Epidermal melanocyte (primary cell): Measurements from ENCODE around the gene STN1.

Experiments used
- DNase-seq: peaks from one replicate; pipeline ENCODE4 v3.0.0; 2011; ENCODE audit warnings: low spot score; ENCODE audit not compliant: insufficient read length

Gene STN1

DNA sequence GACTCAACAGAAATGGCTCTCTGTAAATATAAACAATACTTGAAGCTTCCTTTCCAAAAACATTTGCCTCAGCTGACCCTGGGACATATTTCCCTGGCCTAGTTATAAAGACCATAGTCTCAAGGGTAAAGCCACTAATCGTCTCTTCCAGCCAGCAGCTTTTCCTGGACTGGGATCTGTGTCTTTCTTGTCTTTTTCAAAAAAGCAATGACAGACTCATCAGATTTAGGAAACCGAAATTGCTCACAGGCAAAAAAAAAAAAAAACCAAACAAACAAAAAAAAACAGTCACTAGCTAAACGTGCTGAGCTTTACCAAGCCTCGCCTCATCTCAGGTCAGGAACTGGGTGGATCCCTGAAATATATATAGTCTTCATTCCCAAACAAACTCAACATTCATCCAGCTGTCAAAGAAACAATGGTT lies 23.5 kb downstream of the STN1 start:
- no peak for DNase-seq

DNA sequence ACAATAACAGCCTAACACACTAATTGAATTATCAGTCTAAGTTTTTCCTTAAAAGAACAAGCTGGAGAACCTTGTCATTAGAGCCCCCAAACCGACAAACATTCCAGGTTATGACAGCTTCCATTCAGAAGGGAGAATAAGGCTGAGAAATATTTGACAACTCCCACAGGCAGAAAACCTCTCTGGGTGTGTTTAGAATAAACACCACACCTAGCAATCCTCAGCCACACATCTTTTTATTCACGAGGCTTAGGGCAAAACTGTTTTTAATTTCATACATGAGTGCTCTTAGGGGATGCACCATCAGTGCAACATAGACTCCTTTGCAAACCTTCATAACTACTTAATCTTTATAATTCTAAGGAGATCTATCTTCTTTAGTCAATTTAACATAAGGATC lies 24.2 kb downstream of the STN1 start:
- DNase-seq = no peak

DNA sequence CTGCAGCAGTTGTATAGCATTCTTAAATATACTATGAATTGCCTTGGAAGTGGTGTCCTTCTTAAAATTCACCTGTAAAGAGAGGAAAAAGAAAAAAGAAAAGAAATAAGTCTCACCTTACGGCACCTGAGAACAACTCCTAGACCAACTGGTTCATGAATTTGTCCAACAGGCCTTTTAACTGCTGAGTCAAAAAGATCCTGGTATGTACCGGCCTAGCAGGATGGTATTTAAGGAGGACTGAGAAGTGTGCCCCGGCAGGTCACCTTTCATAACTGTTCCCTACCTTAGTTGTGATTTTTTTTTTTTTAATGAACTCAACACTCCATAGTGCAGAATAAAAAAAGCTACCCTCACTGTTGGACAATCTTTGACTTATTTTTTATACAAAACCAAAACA lies 25.8 kb downstream of the STN1 start:
- DNase-seq = no peak

DNA sequence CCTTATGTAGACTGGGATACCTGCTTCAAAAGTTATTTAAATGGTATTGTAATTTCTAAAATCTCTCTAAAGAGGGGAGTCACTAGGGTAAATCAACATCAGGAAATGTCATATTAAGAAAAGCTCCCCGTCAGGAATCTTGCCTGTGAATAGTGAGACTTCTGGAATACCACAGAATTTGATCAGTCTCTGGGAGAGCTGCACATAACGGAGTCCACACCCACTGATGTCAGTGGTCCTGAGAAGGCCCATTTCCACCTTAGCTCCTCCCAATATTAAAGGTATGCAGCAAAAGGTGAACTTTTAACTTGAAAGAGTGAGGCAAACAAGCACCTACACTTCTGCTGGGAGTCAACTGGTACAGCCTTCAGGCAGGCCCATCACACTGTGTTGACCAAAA lies 27.3 kb downstream of the STN1 start:
- DNase-seq = no peak

DNA sequence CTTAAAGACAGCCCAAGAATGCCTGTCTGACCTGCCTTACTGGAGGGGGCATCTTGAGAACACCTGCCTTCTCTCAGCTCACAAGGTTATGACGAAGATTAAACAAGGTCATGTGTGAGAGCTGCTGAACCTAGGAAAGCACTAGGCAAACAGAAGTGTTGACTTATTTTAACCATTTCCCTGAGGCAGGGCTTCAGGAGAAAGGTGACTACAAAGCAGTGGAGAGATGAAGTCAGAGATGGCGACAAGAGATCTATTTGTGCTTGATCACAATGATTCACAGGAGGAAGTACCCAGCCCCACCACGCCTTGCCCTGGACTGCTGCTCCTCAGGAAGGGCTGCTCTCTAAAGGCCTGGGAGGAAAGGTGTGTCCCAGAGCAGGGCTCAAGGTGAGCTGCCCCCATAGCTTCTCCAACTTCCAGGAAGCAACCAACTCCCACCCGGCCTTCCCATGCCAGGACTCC lies 27.8 kb downstream of the STN1 start:
- DNase-seq = no peak

DNA sequence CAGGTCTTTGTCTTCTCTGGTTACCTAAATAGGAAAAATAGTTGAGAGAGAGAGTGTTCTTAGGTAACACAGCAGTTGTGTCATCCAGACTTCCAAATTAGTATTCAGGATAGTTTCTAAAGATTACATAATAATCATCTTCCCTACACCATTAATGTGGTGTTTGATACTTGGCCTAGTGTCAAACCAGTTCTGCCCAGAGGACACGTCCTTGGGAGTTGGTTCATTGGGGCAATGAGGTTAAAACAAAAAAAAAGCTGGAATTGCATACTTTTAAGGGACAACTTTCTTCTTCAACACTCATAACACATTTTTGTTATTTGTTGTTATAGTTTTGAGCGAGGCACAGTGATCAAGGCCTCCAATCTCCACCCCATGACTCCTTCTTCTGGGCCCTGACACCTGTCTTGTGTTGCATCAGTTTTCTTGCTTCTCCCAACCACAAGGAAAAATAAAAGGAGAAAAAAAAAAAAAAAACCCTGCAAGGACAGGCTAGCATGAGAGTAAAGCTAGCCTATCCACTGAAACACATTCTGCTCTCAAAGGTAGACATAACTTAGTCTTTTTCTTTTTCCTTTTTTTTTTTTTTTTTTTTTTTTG lies 28.8 kb downstream of the STN1 start:
- DNase-seq = no peak

DNA sequence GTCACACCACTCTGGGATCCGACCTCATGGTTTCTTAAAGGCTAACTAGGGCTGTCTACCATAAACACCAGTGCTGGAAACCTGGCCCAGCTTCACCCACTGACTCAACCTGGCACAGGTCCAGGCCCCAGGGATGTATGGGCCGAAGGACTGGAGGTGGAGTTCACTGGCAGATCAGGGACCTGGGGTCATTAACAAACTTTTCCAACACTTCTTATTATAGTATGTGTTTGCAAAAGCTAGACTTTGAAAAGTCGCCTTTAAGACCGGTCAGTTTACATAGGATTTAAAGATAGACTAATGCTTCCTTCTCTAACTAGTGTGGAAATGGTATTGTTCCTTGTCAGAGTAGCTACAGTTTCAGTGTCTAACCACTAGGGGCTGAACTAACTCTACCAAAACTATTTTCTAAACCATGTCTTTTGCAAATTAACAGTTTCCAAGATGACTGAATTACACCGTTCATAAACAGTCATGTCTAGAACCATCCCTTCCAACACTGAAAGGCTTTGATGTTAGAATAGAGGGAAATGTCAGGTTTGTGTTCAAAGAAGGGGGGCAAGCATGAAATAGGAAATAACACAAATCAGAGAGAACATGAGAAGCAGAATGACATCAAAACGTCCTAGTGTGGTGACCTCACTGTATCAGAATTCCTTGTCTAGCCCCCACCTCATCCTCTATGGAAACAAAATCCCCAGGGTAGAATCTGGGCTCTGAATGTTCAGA lies 29.7 kb downstream of the STN1 start:
- DNase-seq = peak; percentile 79

DNA sequence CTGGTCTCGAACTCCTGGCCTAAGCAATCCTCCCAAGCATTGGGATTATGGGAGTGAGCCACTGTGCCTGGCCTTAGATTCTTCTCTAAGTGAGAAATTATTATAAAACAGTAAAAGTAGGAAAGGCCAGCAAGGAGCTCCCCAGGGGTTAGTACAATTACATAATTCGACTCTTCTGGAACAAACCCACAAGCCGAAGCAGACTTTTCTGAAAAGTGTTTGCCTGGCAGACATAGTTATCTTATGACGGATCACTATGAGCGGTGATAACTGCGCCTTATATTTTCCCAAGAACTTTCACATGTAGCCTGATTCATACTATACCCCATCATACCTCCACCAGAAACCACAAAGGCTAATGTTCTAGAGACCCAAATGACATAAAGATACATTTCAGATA lies 32.4 kb downstream of the STN1 start:
- DNase-seq = no peak

DNA sequence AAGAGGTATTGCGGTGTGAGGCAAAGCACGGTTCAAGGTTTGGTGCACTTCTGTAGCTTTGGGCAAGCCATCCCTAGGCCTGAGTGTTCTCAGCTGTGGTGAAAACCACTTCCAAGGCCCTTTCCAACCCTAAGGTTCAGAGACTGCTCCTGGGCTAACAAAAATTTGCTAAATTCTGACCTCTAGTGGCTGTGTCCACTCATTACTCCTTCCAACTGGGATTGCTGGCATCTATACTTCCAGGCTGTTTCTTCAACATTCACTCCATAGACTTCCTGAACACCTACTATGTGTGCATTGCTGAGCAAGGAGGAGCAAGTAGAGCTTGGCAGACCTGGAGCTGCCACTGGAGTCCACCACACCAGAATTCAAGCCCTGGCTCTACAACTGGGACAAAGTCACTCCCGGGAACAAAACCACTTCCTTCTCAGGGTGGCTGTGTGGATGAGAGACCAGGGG lies 33.3 kb downstream of the STN1 start:
- peak; percentile 85 for DNase-seq

DNA sequence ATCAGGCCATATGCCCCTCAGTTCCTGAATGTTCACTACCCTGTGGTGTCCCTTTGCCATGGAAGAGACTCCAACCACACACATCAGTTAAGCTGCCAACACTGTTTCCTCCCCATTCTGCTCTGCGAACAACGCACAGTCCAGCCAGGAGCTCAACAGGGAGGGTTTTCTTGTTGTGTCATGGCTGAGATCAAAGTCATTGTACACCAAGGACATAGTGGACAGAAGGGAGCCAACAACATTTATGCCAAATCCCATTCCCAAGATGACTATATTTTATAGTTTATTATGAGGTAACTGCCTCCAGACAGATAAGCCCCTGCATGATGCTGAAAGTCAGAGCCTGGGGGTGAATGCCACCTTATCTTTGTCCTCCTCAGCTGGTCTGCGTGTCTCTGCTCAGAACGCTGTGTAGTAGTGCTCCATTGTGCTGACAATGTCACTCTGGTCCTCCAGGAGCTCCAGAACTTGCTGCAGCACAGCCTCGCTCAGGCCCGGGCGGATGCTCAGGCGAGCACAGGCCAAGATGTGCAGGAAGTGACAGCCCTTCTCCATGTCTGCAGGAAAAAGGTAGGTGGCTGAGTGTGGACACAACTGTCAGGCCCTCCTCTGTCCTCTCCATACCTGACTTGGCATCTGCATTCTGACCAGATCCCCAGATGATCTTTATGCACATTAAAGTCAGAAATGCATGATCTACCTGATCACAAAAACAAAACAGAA lies 35.5 kb downstream of the STN1 start:
- DNase-seq = no peak

DNA sequence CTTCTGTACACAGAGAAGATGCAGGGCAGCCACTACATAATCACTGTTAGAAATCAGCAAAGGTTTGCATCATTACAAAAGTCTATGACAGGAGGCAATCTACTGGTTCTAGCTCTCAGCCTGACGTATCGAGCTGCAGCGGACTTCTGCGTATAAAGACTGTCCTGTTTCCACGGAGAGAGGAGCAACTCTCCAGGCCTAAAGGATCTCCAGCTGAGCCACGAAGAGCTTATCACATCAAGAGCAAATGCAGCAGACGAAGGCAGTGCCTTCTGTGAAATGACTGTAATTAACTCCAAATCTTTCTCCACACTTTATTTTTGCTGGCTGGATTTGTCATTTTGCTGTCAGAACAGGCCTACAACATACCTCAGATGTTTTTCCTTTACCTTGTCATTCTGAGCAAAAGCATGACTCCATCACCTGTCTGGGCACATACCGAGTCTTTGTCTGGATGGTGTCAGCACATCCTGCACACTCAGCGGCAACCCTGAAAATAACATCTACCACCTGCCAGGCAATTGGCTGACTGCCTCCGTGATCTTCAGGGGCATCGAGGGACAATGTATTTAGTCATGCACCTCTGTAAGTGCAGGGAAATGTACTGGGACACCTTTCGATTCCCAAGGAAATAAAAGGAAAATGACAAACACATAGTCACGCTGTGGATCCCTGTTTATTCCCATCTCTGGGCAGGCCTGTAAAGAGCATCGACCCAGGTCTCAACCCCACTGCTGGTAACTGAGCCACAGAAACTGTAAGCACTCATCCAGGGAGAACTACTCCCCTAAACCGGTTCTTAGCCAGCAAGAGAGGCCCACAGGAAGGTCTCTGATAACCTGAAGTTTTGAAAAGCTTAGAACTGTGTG lies 36.3 kb downstream of the STN1 start:
- DNase-seq = no peak

DNA sequence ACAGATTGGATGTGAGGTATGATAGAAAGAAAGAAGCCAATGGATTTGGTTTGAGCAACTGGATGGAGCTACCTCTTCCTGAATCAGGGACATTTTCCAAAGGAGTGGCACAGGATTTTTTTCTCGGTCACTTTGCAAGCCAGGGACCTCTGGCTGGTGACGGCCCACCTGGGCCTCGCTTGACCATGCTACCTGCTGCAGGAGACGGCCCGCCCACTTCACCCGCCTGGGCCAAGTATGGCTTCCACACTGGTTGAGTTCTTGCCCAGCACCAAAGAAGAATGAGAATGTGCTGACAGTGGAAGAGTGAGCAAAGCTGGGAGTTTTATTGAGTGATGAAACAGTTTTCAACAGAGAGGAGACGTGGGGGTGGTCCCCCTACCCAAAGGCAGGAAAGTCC lies 38.2 kb downstream of the STN1 start:
- no peak for DNase-seq

DNA sequence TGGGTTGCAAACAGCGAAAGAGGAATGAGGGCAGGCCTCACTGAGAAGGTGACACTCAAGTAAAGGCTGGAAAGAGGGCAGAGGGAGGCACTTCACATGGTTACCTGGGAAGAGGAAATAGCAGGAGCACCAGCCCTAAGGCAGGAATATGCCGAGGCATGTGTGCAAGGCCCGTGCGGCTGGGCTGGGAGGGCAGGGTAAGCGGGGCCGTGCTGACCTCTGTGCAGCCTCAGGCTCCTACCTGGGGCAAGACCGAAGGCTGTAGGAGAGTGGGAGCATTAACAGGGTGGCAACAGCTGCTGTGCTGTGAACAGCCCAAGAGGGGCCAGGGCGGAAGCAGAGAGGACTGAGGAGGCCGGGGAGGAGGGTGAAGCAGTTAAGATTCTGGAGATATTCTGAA lies 38.6 kb downstream of the STN1 start:
- no peak for DNase-seq

DNA sequence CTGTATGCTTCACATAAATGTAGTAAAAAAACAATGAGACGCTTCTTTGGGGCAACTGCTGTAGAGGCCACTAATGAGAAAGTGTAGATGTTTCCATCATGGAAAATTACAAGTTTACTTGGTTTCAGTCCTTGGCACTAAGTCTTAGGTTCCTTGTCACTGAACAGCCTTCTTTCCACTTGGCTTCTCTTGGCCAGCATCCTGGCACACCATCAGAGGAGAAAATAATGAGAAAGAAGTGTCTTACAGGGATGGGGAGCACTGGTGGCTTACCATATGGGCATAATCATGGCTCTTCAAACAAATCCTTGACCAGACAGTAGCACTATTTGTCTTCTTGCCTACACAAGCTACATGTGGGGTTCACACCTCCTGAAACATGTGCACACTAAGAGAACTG lies 40.1 kb downstream of the STN1 start:
- no peak for DNase-seq

DNA sequence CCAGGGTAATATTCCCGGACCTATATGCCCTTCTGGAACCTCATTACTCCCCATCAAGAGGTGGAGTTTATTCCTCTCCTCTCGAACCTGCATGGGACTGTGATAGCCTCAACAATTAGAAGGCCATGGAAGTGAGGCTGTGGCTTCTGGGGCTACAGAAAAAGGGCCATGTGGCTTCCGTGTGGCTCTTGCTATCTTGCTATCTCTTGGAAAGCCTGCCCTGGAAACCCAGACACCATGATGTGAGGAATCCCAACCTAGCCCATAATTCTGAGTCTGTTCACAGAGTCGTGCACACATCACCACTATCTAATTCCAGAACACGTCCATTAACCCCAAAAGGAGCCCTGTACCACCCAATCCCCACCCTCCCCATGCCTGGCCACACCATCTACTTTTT lies 41.8 kb downstream of the STN1 start:
- DNase-seq = no peak

DNA sequence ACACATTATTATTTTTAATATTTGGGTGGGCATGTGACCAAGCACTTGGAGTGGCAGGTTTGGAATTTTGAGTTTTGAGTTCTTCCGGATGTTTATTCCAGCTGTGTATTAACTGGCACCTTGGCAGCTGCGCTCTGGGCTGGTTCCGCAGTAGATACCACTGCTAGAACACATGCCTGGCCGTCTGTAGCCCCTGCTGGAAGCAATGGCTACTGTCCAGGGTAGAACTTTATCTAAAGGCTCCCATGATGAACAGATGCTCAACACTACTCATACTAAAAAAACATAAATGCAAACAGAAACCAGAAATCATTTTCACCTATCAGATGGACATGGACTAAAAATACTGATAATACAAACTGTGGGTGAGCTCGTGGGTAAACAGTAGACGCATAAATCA lies 43.3 kb downstream of the STN1 start:
- DNase-seq = no peak

DNA sequence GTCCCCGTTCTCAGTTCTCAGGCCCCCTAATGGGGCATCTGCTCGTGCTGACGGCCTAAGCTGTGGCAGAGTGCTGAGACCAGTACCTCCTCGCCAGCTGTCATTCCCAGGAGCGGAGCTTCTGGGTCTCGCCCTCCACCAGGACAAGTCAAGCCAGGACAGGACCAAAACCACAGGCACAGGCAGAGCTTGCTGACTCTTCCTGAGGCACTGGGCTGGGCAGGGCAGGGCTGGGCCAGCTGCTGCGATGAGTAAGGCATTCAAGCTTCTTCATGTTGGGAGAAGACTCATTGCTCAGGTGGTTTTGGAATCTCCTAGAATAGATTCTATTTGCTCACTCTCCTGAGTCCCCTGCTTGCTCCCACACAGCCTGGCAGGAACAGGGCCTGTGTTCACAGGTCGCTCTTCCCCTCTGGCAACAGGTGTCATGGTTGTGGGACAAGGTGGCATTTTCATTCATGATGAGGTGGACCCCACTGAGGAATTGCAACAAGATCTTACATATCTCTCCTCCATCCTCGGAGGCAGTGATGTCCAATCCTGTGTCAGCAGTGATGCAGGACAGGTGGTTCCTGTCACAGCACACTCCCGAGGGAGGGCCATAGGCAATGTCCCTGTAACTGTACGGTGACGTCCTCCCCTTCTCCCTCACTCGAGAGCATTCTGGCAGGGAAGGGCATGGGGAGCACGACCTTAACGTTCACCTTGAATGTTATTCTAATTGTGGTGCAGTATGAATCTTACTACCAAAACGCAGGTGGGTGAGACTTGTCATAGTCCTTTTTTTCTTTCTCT lies 45.6 kb downstream of the STN1 start:
- no peak for DNase-seq

DNA sequence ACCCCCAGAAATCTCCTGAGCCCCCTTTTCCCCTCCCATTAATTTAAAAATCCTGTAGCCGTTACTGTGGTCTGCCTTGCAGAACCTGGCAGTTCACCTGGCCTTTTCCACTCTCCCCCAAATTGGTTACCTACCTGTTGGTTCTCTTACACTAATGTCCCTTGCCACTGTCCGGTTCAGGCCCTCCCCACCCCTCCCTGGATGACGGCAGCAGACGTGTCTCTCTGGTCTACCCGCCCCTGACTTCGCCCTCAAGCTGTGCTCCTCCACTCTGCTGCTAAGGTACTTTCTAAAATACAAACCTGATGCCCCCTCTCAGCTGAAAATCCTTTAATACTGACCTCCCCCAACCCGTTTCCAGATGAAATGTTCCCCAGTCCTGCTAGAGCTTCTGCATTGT lies 47.0 kb downstream of the STN1 start:
- DNase-seq = no peak

DNA sequence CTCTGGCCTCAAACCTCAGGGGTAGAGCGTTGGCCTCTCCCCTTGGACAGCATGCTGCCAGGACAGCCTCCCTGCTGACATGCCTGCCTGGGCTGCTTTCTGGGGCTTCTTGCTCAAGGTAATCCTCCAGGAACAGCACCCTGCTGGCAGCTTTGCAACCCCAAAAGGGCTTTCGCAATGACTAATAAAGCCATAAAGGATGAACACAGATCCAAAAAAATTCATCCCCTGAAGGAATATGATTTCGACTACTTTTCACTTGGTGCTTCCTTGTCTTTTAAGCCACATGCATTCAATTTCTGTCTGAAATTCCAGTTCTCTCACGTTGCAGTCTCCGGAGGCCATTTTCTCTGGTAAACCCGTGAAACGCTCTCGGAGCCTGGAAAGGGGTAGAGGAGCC lies 47.5 kb downstream of the STN1 start:
- DNase-seq = no peak

DNA sequence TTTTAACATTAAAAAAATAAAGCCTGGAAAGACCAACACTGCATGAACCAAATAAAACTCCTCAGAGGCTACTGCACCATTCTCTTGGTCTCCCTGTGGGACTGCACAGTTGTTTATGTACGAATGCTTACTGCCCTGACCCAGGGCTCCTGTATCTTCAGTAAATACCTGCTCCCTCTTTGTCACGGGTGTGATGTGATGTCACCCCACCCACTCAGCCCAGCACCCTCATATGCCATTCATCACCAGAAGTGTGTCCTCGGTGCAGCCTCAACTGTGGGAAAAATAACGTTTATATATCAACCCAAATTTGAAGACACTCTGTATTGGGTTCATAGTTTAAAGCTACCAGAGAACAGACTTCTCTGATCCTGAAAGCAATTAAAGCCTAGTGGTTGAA lies 48.6 kb downstream of the STN1 start:
- DNase-seq = no peak

DNA sequence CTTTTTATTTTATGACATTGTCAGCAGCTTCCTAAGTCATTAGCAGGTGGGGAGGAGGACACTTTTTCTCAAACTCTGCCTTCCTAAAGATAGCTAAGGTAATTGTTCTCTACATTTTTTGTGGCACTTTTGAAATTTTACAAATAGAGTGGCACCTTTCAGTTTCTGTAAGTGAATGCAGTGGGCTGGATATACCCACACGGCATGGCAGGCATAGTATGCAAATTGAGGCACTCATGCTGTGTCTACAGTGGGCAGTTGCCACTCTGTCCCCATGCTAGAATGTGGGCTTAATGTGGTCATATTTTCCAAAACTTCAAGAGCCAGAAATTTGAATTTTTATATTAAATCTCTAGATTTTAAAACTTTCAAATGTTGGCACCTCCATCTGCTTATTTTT lies 49.8 kb downstream of the STN1 start:
- DNase-seq = no peak
